K562 (cell line): ENCODE measurements around the gene KLHL22. TPM values are rescaled to one million over a fixed set of nuclear protein-coding genes. Genes with fewer than 3 reads are reported as not detected.

ENCODE experiments used
- BCOR ChIP-seq: fragments of 450-650 bp; IDR thresholded peaks from 2 replicates; pipeline ENCODE4 v1.6.1; 2016
- E2F6 ChIP-seq, 2 experiments: IDR thresholded peaks; 2 replicates each; pipeline ENCODE4 v1.6.1; 2011; ENCODE audit warnings: borderline replicate concordance in 1 of 2, control low read depth in 1 of 2, low read depth in 1 of 2, low read length in 1 of 2, mild to moderate bottlenecking in 1 of 2, mixed read lengths in 1 of 2, moderate library complexity in 1 of 2; ENCODE audit not compliant: insufficient read depth in 1 of 2, insufficient read length in 1 of 2, poor library complexity in 1 of 2, severe bottlenecking in 1 of 2; ENCODE audit errors: extremely low read depth in 1 of 2
- GABPB2 ChIP-seq: fragments of 250-450 bp; sonication (Bioruptor Pico); conservative IDR thresholded peaks from 2 replicates; pipeline ENCODE4 v1.5.1; 2021; ENCODE audit warnings: mild to moderate bottlenecking
- HES1 ChIP-seq: fragments of 450-650 bp; IDR thresholded peaks from 2 replicates; pipeline ENCODE4 v1.6.1; 2016; ENCODE audit warnings: low read depth, mild to moderate bottlenecking, moderate library complexity
- HNRNPH1 ChIP-seq: fragments of 200-400 bp; formaldehyde crosslinking; optimal IDR thresholded peaks from 2 replicates; pipeline ENCODE3; 2017; ENCODE audit warnings: low read depth, mild to moderate bottlenecking, low read length, moderate library complexity
- MAZ ChIP-seq, 2 experiments: fragments of 450-650 bp in 1 of 2; sonication (generic) in 1 of 2; formaldehyde crosslinking; IDR thresholded peaks in 1 of 2; conservative IDR thresholded peaks in 1 of 2; 2 replicates each; pipeline versions ENCODE4 v1.4.0 to v1.5.0; 2020; ENCODE audit warnings: mild to moderate bottlenecking in 1 of 2, missing genetic modification reagents in 1 of 2
- MITF ChIP-seq: IDR thresholded peaks from 2 replicates; pipeline ENCODE4 v1.6.1; 2014; ENCODE audit warnings: antibody characterized with exemption
- MYNN ChIP-seq, 2 experiments: sonication (generic); formaldehyde crosslinking in 1 of 2; IDR thresholded peaks; 2 replicates each; pipeline versions ENCODE4 v1.5.0 to v1.6.1; 2016 to 2020; ENCODE audit warnings: antibody characterized with exemption in 1 of 2, missing genetic modification reagents in 1 of 2
- POLR2AphosphoS5 ChIP-seq: IDR thresholded peaks from 2 replicates; pipeline ENCODE4 v1.6.1; 2011; ENCODE audit warnings: mild to moderate bottlenecking, low read depth, low read length, moderate library complexity; ENCODE audit not compliant: control insufficient read depth, insufficient read depth
- POU5F1 ChIP-seq: fragments of 150-350 bp; IDR thresholded peaks from 2 replicates; pipeline ENCODE4 v1.6.1; 2014; ENCODE audit warnings: borderline replicate concordance, low read length, low read depth, mild to moderate bottlenecking; ENCODE audit not compliant: partially characterized antibody
- SMAD2 ChIP-seq: fragments of 150-350 bp; IDR thresholded peaks from 2 replicates; pipeline ENCODE4 v1.6.1; 2014; ENCODE audit warnings: low read depth, mild to moderate bottlenecking, low read length
- SNAPC5 ChIP-seq: fragments of 250-450 bp; sonication (Bioruptor Pico); IDR thresholded peaks from 2 replicates; pipeline ENCODE4 v1.8.0; 2021; ENCODE audit warnings: moderate library complexity, mild to moderate bottlenecking, inconsistent platforms
- TAF15 ChIP-seq: fragments of 200-400 bp; formaldehyde crosslinking; IDR thresholded peaks from 2 replicates; pipeline ENCODE4 v1.6.1; 2017; ENCODE audit warnings: mild to moderate bottlenecking, low read depth, low read length, moderate library complexity
- TAF7 ChIP-seq: fragments of 450-650 bp; IDR thresholded peaks from 2 replicates; pipeline ENCODE4 v1.6.1; 2016; ENCODE audit warnings: missing genetic modification characterization, missing compliant biosample characterization
- TSHZ1 ChIP-seq: fragments of 250-450 bp; sonication (Bioruptor Pico); IDR thresholded peaks from 2 replicates; pipeline ENCODE4 v1.4.0; 2020; ENCODE audit warnings: mild to moderate bottlenecking, moderate library complexity
- ZNF408 ChIP-seq: fragments of 250-450 bp; sonication (Bioruptor Pico); IDR thresholded peaks from 2 replicates; pipeline ENCODE4 v1.4.0; 2020; ENCODE audit warnings: low read depth, mild to moderate bottlenecking, moderate library complexity
- ZNF77 ChIP-seq: fragments of 250-450 bp; sonication (Bioruptor Pico); IDR thresholded peaks from 2 replicates; pipeline ENCODE4 v1.5.0; 2020
- ZNF79 ChIP-seq: fragments of 250-450 bp; sonication (Bioruptor Pico); IDR thresholded peaks from 2 replicates; pipeline ENCODE4 v1.4.0; 2020; ENCODE audit warnings: low read depth, mild to moderate bottlenecking, moderate library complexity
- ZSCAN32 ChIP-seq: fragments of 450-650 bp; formaldehyde crosslinking; IDR thresholded peaks from 2 replicates; pipeline ENCODE4 v1.4.0; 2020; ENCODE audit warnings: mild to moderate bottlenecking, moderate library complexity
- polyA plus RNA-seq, 8 experiments: library from polyadenylated mRNA; depleted of rRNA in 4 of 8; stranded (reverse) in 5 of 8; unstranded in 3 of 8; fragments of >200 nt; fragmentation: Nextera tagmentation in 2 of 8; fragmentation: Illumina TruSeq in 1 of 8; extraction: Ambion mirVana in 2 of 8; extraction: Trizol in 1 of 8; gene quantifications; 2 replicates each; pipeline versions ENCODE4 v1.2.1 to v1.2.3, GENCODE V29; 2011 to 2014; ENCODE audit warnings: inconsistent platforms in 1 of 8, missing spikeins in 1 of 8
- total RNA-seq, 7 experiments: library from RNA; depleted of rRNA in 6 of 7; stranded (reverse); fragments of >200 nt in 6 of 7; fragmentation: Illumina TruSeq in 2 of 7; extraction: Trizol in 2 of 7; gene quantifications; 2 replicates each; pipeline versions ENCODE4 v1.2.1 to v1.2.3, GENCODE V29; 2011 to 2021; ENCODE audit warnings: low replicate concordance in 1 of 7

KLHL22 gene
- total and polyA plus RNA-seq, 9 of the 15 experiments (the other 6 are each of a cell fraction or from before 2014, with no cell fraction given), result 1.3 to 25.6 (median 15.2) TPM

- TF ChIP-seq POLR2AphosphoS5 (no peak), MAZ (CRISPR knock-in tag; conservative IDR thresholded peaks at IDR 0.05 in 1 of 2, IDR thresholded peaks at IDR 0.05 in 1 of 2) (peak in 1 of 2 experiments; percentile 59; a peak in 2 of 4 replicates), TSHZ1 (CRISPR knock-in tag) (no peak), SMAD2 (no peak), E2F6 (IDR thresholded peaks at IDR 0.05; ENCODE audit: borderline replicate concordance in 1 of 2, extremely low read depth in 1 of 2, insufficient read depth in 1 of 2, insufficient read length in 1 of 2, low read depth in 1 of 2, low read length in 1 of 2, poor library complexity in 1 of 2, severe bottlenecking in 1 of 2) (no peak), ZNF408 (CRISPR knock-in tag) (peak; percentile 65; the same call in 1 of the 2 replicates), HES1 (no peak), SNAPC5 (CRISPR knock-in tag) (no peak), MITF (no peak), TAF7 (no peak), ZNF79 (CRISPR knock-in tag) (no peak), BCOR (no peak), TAF15 (no peak), HNRNPH1 (no peak), GABPB2 (CRISPR knock-in tag) (peak; percentile 5; the same call in 1 of the 2 replicates), MYNN (IDR thresholded peaks at IDR 0.05) (no peak), MYNN (CRISPR knock-in tag; IDR thresholded peaks at IDR 0.05) (no peak), POU5F1 (no peak), ZNF77 (no peak), ZSCAN32 (peak; percentile 64; the same call in 1 of the 2 replicates)
Measured at GRCh38 chr22:20395181-20395906, 100.3 kb downstream of the KLHL22 start (continued).
